Brain pericyte (primary cell): ENCODE data around the gene NAV3.

Experiments
- DNase-seq: peaks from one replicate; pipeline ENCODE4 v3.0.0-alpha.2; 2012; ENCODE audit warnings: low read depth, low spot score

Gene NAV3

DNA sequence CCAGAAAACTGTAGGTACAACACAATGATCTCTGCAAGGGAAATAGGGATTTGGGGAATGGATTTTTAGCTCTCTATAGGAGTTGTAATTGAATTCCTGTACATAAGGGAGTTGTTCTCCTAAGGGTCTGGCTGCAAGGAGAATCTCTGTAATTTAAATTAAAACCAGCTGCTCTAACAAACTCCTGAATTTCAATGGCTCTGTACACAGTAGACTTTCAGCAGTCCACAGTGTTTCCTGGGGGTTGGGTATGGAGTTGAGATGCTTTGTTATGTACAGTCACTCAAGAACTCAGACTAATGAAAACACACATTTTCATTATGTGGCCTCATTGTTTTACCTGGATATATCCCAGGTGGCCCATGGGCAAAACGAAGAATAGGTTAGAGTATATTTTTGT lies 93.2 kb downstream of the NAV3 start:
- DNase-seq, result no peak

DNA sequence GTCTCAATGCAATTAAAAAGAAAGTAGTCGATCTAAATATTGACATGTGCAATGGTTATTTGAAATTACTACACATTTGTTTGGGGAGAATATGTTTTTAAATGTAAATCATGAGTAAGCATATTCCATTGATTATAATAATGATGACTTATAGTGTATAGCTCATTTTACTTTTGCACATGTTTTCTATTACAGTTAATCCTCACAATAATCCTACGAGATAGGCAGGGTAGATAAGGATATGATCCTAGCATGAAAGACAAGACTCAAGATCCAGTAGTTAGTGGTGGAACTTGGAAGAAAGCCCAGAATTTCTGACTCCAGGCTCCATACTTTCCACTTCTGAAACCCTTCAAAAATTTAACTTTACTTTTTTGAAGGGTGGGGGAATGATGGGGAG lies 94.0 kb downstream of the NAV3 start:
- DNase-seq, result no peak

DNA sequence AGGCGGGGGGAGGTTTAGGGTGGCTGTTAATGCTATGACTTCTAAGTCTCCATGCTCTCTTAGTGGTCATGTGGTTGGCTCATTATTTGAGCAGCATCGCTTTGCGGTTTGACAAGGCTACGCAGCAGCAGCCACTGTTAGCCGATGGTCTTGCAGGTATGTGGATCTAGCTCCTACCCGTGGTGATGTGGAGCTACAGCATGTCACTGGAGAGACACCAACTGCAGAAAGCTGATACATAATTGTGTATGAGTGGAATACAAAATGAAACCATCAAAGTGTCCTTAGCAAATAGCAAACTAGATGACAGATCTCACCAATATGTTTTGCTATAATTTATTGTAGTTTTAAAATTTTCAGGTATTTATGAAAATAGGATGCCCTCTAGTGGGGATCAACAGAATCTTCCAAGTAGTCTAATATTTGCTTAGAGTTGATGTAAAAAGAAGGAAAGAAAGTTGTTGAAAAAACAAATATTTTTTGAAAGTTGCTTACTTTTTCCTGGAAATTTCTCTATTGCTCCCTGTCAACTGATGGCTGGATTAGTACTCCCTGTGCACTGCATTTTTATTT lies 94.9 kb downstream of the NAV3 start:
- DNase-seq, result peak; percentile 82

DNA sequence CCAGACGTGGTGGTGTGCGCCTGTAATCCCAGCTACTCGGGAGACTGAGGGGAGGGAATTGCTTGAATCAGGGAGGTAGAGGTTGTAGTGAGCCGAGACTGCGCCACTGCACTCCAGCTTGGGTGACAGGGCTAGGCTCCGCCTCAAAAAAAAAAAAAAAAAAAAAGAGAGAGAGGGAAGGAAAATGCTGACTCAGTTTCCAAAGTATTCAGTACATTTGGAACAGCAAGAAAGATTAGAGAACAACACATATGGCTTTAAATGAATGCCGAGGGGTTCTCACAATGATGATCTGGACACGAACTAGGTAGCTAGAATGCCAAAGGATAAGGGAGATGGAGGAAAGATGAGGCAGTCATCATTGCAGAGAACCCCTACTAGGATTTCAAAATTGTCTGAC lies 97.4 kb downstream of the NAV3 start:
- no peak for DNase-seq

DNA sequence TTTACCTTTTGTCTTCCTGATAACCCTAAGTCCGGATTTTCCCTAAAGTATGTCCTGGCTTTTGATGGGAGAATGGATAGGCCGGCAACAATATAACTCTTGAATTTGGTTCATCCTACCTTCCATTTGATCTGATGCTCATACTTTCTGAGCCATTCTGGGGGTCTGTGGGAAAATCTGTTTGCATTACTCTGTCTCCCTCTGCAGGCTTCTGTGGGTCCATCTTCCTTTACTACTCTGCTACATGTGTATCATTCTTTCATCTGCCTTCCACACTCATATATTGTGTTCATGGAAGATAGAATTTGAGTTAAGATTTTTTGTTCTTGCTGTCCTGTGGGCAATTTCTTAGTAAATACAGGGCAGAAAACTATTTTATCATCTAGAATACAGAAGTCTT lies 101.5 kb downstream of the NAV3 start:
- no peak for DNase-seq

DNA sequence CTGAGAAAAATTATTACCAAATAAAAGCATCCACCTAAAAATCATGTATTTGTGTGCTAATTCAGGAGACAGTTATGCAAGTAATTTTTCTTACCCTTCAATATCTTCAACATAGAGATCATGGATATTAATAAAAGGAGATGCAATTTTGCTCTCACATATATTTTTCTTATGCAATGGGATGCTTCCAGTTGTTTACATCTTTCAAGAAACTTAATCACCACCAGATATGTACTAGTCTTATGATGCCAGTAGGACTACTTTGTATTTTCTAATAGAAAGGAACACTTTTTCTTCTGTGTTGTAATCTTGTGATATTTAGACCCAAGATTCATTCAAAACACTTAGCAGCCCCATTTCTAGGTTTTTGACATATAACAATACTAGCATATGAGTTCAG lies 107.6 kb downstream of the NAV3 start:
- DNase-seq, result no peak

DNA sequence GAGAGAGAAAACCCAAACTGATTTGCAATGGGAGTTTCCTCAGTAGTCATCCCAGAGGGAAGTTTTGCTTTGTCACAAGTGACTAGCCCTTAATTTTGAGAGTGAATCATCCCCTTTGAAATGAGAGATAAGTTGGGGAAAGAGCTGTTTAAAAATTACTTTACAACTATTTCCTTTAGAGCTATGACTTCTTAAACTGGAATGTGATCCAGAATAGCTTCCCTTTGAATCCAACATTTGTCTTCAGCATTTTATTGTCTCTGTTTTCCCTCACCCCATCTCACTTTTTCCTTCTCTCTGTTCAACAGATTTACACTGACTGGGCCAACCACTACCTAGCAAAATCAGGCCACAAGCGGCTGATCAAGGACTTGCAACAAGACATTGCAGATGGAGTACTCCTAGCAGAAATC lies 109.3 kb downstream of the NAV3 start:
- no peak for DNase-seq

DNA sequence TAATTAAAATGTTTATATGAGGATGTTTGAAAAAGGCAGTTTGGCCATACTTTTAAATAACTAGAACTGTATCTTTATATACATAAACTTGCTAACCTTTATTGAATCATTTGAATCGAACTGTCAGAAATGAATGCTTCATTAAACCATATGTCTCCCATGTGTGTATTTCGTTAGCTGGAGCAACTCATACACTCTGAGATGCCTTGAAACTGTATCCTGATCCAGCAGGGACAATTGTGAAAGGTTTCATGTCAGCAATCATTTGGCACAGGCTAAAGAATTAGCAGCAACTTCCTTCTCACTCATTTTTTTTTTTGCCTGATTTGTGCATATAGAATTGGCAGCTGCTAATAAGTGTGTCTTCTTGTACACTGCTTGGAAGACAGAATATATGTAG lies 109.9 kb downstream of the NAV3 start:
- no peak for DNase-seq

DNA sequence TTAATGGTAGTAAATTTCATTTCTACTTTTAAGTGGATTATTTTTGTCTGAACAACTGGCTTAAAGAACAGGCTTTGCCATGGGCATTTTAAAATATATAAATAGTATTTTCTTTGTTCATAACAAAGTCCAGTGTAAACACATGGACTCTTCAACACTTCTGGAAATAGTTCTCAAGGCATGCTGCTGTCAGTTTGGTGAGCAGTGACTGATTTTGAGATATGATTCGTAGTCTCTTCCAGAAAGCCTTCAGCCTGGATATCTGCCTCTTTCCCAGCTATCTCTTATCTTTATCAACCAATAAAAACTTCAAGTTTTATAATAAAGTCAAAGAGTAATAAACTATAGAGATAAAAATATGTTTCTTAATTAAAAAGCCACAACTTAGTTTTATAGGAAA lies 110.7 kb downstream of the NAV3 start:
- DNase-seq, result no peak

DNA sequence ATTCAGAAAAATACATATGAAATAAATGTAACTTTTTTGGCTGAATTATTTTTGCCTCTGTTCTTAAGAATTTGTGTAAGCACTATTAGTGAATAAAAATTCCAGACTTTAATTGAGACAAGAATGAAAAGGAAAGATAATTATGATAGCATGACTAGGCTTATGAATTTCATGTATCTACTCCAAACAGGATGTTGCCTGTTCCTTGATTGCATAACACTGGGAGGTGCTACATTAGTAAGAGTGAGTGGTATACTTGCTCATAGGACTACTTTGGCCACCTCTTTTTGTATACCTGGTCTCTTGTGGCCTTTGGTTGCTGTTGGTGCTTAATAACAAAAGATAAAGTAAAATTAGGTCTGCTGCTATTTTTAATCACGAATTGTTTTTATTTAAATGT lies 112.8 kb downstream of the NAV3 start:
- DNase-seq, result no peak

DNA sequence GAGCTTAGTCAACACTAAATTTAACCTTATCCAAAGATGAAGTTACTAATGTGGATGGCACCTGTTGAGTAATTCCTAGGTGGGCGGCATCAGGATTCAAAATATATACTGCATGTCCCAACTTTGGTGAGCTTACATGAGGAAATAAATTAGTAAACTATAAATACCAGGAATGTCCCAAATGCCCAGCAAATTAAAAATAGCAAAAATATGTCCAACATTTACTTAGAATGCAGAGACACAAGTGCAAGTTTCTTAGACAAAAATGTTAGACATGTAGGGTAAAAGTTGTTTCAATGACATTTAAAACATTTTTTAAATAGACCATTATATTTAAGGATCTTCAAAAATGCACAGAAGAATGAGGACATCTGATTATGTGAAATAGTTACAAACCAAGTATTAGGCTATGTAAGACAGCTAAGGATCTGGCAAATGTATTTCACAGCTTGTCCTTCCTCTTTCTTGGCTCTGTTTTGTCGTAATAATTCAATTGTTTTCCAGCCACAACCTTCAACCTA lies 115.9 kb downstream of the NAV3 start:
- no peak for DNase-seq

DNA sequence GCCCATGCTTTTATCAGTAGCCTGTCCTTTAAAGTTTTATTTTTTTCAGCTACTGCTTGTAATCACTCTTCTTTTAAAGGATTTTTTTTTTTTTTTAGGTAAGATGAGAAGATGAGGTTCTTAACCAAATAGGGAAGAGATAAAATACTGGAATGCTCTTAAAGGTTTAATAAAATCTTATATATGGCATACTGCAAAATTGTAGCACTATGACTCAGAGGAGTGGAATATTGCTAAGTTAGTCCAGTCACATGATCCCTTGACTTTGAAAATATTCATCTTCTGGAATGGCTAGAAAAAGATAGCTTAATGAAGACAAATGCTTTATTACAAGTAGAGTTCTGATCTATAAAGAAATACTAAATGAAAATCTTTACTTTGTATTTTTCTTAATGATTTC lies 116.6 kb downstream of the NAV3 start:
- no peak for DNase-seq

DNA sequence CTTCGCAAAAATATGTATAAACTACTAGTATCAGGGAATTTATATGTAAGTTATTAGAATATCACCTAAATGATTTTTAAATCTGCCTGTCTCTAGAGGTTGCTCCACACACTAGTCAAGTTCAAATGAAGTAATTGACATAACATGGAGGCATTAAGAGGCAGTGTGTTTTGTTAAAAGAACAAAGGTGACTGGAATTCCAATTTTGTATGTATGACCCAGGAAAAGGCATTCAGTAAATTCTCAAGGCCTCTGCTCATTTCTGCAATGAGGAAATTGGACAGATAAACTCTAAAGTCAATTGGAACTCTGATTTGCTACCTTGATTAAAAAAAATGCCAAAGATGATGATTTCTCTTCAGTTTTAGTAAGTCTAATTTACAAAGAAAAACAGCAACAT lies 117.1 kb downstream of the NAV3 start:
- no peak for DNase-seq

DNA sequence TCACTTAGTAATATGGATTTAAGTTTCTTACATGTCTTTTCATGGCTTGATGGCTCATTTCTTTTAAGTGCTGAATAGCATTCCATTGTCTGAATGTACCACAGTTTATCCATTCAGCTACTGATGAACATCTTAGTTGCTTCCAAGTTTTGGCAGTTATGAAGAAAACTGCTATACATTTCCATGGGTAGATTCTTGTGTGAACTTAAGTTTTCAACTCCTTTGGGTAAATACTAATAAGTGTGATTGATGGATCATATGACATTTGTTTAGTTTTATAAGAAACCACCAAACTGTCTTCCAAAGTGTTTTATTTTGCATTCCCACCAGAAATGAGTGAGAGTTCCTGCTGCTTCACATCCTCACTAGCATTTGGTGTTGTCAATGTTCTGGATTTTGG lies 119.2 kb downstream of the NAV3 start:
- no peak for DNase-seq

DNA sequence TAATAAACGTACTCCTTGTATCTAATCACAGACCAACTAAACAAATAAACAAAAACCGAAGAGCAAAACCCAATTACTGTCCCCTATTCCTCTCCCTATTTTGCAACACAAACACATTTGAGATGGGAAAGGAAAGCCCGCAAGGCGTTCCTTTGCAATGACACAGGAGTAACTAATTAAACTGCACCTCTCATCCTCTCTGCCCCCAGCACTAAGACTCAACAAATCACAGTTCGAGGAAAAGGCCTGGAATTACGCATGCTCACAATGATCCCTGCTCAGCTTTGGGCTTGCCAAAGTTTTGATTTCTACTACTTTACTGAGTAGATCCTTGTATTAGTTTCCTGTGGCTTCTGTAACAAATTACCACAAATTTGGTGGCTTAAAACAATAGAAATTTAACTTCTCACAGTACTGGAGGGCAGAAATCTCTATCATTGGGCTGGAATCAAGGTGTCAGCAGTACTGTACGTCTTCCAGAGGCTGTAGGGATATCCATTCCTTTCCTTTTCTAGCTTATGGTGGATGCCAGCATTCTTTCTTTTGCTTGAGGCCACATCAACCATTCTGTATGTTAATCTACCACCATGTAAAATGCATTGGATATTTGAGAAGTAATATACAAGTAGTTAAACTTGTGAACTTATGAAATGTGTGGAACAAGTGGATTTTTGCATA lies 123.0 kb downstream of the NAV3 start:
- no peak for DNase-seq

DNA sequence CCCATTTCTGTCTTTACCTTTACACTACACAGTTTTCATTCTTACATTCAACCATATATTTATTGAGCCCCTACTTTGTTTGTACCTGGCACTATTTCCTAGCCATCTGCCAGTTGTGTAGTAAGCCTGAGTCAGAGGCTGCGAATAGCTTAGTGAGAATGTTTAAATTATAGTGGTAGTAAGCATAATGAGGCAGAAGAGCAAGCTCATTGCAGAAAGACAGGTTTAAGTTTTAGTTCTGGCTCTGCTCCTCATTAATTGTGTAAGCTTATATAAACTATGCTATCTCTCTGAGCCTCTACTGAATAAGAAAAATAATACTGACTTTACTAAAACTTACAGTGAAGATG lies 123.5 kb downstream of the NAV3 start:
- no peak for DNase-seq

DNA sequence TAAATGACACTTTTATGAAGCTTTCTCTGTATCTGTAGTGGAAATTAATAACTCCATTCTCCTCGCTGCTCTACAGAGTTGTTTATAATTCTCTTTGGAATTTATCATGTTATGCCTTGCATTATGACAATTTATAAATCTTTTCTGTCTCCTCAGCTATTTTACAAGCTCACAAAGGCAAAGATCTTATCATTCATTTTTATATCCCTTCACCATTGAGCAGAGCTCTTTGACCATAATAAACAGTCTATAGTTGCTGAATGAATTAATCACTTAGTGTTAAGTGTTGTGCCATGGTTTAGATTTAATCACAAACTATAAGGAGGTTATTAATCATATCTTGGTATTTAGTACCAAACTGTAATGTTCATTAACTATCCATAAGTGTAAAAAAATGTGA lies 126.4 kb downstream of the NAV3 start:
- DNase-seq, result no peak

DNA sequence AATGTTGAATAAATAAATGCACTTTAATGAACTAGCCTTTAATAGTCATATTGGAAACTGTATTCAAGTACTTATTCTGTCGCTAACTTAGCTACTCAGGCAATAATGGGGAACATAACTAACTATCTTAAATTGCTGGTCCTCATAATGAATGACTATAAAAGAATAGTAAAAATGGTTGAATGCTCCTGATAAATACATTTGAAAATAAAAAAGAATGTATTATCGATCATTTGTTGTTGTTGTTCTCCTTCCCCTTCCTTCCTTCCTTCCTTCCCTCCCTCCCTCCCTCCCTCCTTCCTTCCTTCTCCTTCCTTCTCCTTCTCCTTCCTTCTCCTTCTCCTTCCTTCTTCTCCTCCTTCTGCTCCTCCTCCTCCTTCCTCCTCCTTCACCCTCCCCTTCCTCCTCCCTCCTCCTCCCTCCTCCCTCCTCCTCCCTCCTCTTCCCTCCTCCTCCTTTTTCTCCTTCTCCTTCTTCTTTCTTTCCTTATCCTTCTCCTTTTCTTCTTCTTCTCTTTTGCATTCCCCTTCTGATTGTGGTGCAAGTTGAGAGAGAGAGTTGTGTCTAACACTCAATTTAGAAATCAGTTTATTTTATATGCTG lies 133.0 kb downstream of the NAV3 start:
- no peak for DNase-seq

DNA sequence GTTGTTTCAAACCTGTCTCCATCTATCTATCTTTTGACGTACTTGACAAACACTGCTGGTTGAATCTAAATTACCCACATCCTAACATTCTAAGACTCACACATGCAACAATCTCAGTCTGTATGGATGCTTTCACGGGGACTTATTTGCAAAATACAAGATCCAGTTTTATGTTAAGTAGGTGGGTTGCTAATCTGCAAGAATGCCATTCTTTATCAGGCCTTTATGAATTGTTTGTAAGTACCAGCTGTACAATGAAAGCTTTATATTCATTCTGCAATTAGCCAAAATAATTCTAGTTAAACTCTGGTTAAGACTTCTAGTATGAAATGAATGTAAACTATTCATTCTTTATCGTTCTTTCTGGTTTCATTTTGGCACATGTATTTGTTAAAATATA lies 135.1 kb downstream of the NAV3 start:
- DNase-seq, result no peak

DNA sequence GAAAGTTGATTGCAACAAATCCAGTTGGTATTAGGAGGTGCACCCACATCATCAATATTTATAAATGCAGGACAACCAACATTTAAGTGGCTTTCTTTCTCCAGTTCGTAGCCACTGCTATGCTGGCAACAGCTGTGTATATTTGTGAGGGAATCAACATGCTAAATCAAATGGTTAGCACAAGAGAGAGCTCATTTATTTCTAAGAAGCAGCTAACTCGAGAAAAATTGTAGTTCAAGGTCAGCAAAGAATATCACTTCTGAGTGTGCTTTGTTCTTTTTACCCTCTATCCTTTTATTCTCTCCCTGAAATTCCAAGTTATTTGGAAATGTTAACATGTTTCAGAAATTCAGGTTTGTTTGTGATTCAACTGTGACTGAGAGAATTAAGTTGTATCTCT lies 137.3 kb downstream of the NAV3 start:
- DNase-seq, result no peak

DNA sequence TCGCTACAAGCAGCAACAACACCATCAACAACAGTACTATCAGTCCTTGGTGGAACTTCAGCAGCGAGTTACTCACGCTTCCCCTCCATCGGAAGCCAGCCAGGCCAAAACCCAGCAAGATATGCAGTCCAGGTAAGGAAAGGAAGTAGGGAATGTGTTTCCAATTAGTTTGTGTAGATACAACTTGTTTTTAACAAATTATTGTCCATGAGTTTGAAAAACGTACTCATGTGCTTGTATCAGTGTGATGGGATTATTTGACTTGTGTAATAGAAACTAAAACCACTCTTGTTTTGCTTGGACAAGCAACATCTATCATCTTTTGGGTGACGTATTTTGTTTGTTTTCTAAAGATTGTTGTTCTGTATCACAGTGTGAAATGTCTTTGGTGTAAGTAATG lies 137.9 kb downstream of the NAV3 start:
- no peak for DNase-seq

DNA sequence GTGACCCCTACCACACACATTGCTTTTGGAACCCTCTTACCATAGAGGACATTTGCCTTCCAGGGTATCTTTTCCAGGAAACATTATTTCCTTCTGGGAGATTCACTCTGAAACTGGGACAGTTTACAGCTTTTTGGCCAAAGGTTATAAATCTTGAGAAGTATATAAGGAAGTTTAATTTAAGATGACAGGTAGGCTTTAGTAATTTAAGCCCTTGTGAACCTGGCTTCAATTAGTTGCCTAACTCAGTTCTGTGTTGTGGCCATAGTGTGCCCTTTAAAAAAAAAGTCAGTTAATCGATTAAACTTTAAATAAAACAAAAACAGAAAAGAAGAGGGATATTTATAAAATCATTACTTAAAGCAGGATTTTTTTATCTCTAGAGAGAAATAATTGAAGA lies 142.9 kb downstream of the NAV3 start:
- no peak for DNase-seq

DNA sequence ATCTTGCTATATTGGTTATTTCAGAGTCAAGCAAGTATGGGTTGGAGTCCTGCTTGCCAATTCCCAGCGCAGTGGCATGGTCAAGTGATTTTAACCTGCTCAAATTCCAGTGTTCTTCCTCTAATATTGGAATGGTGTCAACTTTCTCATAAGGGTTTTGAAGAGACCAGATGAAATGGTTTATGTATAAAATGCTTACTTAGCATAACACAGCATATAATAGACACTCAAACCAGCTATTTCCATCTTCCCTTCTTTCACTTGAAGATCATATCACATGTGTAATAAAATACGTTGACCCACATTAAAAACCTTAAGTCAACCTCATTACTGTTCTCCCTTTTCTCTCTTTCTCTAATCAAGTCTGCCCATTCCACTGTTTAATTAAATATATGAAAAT lies 144.0 kb downstream of the NAV3 start:
- DNase-seq, result no peak
